ENCODE data around the gene HERC5.

HERC5 gene

DNA sequence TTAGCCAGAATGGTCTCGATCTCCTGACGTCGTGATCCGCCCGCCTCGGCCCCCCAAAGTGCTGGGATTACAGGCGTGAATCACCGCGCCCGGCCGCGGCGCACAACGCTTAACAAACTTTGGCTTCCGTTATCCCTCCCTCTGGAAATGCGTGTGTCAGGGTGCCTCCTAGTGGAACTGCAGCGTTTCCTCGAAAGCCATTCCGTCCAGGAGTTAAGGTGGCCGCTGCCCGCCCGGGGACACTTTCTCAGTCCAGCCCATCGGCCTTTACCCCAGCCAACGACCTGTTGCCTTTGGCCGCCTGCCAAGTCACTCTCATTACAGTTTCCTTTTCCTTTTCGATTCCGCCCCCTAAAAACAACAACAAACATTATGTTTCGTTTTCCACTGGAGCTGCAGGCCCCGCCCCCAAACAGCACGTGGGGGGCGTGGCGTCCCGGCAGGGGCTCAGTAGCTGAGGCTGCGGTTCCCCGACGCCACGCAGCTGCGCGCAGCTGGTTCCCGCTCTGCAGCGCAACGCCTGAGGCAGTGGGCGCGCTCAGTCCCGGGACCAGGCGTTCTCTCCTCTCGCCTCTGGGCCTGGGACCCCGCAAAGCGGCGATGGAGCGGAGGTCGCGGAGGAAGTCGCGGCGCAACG lies at the start of gene HERC5:
TSS of gene HERC5 (plus strand) at position 450 of the 637 bp plus-strand sequence. CDS start at position 601, 151 bp downstream.
- ChIA-PET CTCF (interaction anchor here (0.7 to 2.7 kb wide), 17 partner anchors 9 to 179 kb away, joined by 3 to 9 read pairs (median 4); partner anchors contain the start of genes HERC6 and PPM1K), POLR2A (interaction anchor here (0.7 to 1.8 kb wide), 3 partner anchors 70 to 172 kb away, joined by 3 to 6 read pairs (median 5); partner anchors contain the start of genes HERC6 and PPM1K)
- TF ChIP-seq, protein P1, sequence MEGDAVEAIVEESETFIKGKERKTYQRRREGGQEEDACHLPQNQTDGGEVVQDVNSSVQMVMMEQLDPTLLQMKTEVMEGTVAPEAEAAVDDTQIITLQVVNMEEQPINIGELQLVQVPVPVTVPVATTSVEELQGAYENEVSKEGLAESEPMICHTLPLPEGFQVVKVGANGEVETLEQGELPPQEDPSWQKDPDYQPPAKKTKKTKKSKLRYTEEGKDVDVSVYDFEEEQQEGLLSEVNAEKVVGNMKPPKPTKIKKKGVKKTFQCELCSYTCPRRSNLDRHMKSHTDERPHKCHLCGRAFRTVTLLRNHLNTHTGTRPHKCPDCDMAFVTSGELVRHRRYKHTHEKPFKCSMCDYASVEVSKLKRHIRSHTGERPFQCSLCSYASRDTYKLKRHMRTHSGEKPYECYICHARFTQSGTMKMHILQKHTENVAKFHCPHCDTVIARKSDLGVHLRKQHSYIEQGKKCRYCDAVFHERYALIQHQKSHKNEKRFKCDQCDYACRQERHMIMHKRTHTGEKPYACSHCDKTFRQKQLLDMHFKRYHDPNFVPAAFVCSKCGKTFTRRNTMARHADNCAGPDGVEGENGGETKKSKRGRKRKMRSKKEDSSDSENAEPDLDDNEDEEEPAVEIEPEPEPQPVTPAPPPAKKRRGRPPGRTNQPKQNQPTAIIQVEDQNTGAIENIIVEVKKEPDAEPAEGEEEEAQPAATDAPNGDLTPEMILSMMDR (IDR thresholded peaks at IDR 0.05; ENCODE audit: control extremely low read depth, extremely low read depth, low read depth, missing control alignments), result peak; percentile 55
- DNase-seq (ENCODE audit: extremely low spot score), result peak; percentile 98

DNA sequence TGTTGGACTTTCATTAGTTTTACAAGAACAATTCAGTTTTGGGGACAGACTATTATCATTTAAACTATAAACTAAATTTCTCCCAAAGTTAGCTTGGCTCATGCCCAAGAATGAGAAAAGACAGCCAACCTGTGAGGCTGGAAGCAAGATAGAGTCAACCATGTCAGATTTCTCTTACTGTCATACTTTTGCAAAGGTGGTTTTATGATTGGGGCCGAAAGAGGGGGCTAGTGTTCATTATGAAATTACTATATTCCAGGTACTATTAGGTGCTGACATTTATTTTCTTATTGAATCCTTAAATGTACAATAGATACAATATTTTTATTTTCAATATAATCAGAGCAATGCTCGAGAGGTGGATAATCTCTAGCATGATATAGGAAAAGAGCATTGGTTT lies 47.7 kb upstream of the HERC5 start:
- no peak for DNase-seq (ENCODE audit: extremely low spot score)
- ChIA-PET CTCF (interaction anchor here (1.6 kb wide), 1 partner anchor 22 kb away, joined by 3 read pairs; no protein-coding TSS in a partner anchor), POLR2A (no interaction called here)
- TF ChIP-seq, protein P1 (IDR thresholded peaks at IDR 0.05; ENCODE audit: control extremely low read depth, extremely low read depth, low read depth, missing control alignments), result no peak

DNA sequence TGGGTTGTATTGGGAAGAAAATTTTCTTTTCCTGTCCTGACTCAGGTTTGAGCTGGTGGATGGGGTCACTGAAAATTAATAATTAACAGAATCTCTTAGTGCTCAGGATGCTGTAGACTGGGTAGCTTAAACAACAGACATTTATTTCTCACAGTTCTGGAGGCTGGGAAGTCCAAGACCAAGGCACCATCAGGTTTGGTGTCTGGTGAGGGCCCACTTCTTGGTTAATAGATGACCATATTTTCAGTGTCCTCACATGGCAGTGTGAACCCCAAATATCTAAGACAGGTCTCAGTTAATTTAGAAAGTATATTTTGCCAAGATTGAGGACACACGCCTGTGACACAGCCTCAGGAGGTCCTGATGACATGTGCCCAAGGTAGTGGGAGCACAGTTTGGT lies 47.1 kb upstream of the HERC5 start:
- ChIA-PET POLR2A (no interaction called here), CTCF (interaction anchor here (0.7 to 1.6 kb wide), 2 partner anchors 23 to 27 kb away, joined by 3 read pairs; no protein-coding TSS in a partner anchor)
- TF ChIP-seq, protein P1 (IDR thresholded peaks at IDR 0.05; ENCODE audit: control extremely low read depth, extremely low read depth, low read depth, missing control alignments), result no peak
- no peak for DNase-seq (ENCODE audit: extremely low spot score)

DNA sequence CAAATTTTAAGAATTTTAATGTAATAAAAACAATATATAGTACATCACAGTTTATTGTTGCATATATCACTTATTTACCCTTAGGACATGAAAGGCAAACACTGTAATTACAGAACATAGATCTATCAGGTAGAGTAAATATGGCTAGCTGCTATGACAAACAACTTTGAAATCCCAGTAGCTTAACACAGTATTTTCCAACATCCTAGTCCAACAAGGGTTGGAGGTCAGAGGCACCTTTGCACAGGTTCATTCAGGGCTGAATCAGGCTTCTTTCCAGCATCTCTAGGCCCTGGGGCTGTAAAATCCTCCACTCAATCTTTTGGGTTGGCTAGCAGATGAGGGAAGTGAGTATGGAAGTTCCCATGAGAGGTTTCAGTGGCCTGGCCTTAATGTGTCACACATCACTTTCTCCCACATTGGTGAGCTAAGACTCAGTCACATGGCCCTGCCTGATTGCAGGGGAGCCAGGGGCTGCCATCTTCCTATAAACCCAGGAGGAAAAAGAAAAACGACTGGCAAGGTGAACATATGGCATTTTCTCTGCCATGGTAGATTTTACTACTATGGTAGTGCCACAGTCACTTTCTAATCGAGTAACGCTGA lies 45.3 kb upstream of the HERC5 start:
- POLR2A ChIA-PET, result no interaction called here
- TF ChIP-seq, protein P1 (IDR thresholded peaks at IDR 0.05; ENCODE audit: control extremely low read depth, extremely low read depth, low read depth, missing control alignments), result no peak
- CTCF ChIA-PET, result interaction anchor here (1.6 to 1.8 kb wide), 2 partner anchors 8 to 33 kb away, joined by 3 to 5 read pairs; partner anchors contain the start of gene HERC6
- no peak for DNase-seq (ENCODE audit: extremely low spot score)

DNA sequence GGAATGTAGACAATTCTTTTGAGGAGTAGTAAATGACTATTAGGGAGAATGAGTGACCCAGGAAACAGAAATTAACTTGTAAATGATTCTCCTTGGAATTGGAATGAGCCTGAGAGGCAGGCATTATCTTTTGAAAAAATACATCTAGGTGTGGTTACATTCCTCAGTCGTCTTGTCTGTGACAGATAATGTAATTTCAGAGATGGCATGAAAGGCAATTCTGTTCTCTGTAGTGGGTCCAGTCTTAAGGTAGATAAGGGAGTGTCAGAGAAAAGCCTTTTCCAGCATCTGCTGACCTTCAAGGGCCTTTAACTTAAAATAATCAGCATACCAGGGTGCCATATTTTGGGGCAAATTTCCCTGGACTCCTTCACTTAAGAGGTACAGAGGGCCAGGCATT lies 43.1 kb upstream of the HERC5 start:
- CTCF ChIA-PET, result interaction anchor here (0.9 to 1.8 kb wide), 3 partner anchors 9 to 130 kb away, joined by 3 to 4 read pairs (median 3); partner anchors contain the start of genes HERC5 and PPM1K
- TF ChIP-seq, protein P1 (IDR thresholded peaks at IDR 0.05; ENCODE audit: control extremely low read depth, extremely low read depth, low read depth, missing control alignments), result no peak
- POLR2A ChIA-PET, result no interaction called here
- DNase-seq (ENCODE audit: extremely low spot score), result no peak

DNA sequence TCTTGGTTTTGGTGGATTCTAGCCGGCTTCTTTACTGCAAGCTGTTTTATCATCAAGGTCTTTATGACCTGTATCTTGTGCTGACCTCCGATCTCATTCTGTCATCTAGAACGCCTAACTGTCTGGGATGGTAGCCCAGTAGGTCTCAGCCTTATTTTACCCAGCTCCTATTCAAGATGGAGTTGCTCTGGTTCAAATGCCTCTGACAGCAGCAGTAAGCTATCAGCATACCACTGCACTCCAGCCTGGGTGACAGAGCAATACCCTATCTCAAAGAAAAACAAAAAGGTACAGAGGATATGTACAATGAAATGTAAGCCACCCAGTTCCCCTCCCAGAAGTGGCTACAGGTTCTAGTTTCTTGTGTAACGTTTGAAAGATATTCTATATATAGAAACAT lies 42.2 kb upstream of the HERC5 start:
- TF ChIP-seq, protein P1 (IDR thresholded peaks at IDR 0.05; ENCODE audit: control extremely low read depth, extremely low read depth, low read depth, missing control alignments), result no peak
- ChIA-PET POLR2A (no interaction called here), CTCF (interaction anchor here (1.4 kb wide), 1 partner anchor 131 kb away, joined by 3 read pairs; the partner anchor contains the start of gene PPM1K)
- no peak for DNase-seq (ENCODE audit: extremely low spot score)

All from GM10248 (cell line).